K562 (cell line): ENCODE measurements around the gene PA2G4. TPM values are rescaled to one million over a fixed set of nuclear protein-coding genes. Genes with fewer than 3 reads are reported as not detected.

ENCODE experiments used
- BMI1 ChIP-seq: fragments of 150-350 bp; IDR thresholded peaks from 2 replicates; pipeline ENCODE4 v1.6.1; 2014; ENCODE audit warnings: low read length
- CBFB ChIP-seq: sonication (generic); formaldehyde crosslinking; IDR thresholded peaks from 2 replicates; pipeline ENCODE4 v1.4.0; 2020; ENCODE audit warnings: mild to moderate bottlenecking, missing genetic modification reagents
- CCNT2 ChIP-seq: IDR thresholded peaks from 2 replicates; pipeline ENCODE4 v1.6.1; 2011; ENCODE audit warnings: borderline replicate concordance, low read depth, mild to moderate bottlenecking, moderate library complexity, mixed read lengths, low read length; ENCODE audit not compliant: insufficient read length; ENCODE audit errors: extremely low read depth
- CHAMP1 ChIP-seq: fragments of 450-650 bp; IDR thresholded peaks from 2 replicates; pipeline ENCODE4 v1.6.1; 2016; ENCODE audit warnings: mild to moderate bottlenecking
- CXXC5 ChIP-seq: fragments of 250-450 bp; sonication (Bioruptor Pico); IDR thresholded peaks from 2 replicates; pipeline ENCODE4 v1.8.0; 2022; ENCODE audit warnings: inconsistent platforms, mild to moderate bottlenecking, moderate library complexity
- ESRRA ChIP-seq: fragments of 450-650 bp; IDR thresholded peaks from 2 replicates; pipeline ENCODE4 v1.6.1; 2014; ENCODE audit warnings: low read depth, mild to moderate bottlenecking, moderate library complexity, borderline replicate concordance
- IRF2 ChIP-seq: sonication (generic); formaldehyde crosslinking; IDR thresholded peaks from 2 replicates; pipeline ENCODE4 v1.8.1; 2022; ENCODE audit warnings: mild to moderate bottlenecking, missing genetic modification reagents
- LARP7 ChIP-seq: fragments of 450-650 bp; IDR thresholded peaks from 2 replicates; pipeline ENCODE4 v1.6.1; 2016
- NFYB ChIP-seq: IDR thresholded peaks from 2 replicates; pipeline ENCODE4 v1.6.1; 2011; ENCODE audit warnings: mild to moderate bottlenecking, moderate library complexity; ENCODE audit not compliant: insufficient read length; ENCODE audit errors: extremely low read depth
- PHF20 ChIP-seq: fragments of 450-650 bp; IDR thresholded peaks from 2 replicates; pipeline ENCODE4 v1.6.1; 2018; ENCODE audit not compliant: partially characterized antibody
- POLR3A ChIP-seq: IDR thresholded peaks from 2 replicates; pipeline ENCODE4 v1.6.1; 2011; ENCODE audit warnings: borderline replicate concordance, mild to moderate bottlenecking, moderate library complexity; ENCODE audit not compliant: insufficient read length, insufficient read depth; ENCODE audit errors: extremely low read depth
- POLR3G ChIP-seq: IDR thresholded peaks from 2 replicates; pipeline ENCODE4 v1.6.1; 2011; ENCODE audit not compliant: insufficient read length, insufficient replicate concordance; ENCODE audit errors: extremely low read depth
- PPARD ChIP-seq: fragments of 250-450 bp; sonication (Bioruptor Pico); IDR thresholded peaks from 2 replicates; pipeline ENCODE4 v1.8.0; 2022; ENCODE audit warnings: inconsistent platforms, mild to moderate bottlenecking, moderate library complexity
- PRPF4 ChIP-seq: fragments of 200-400 bp; formaldehyde crosslinking; IDR thresholded peaks from one replicate; pipeline ENCODE4 v1.6.1; 2017; ENCODE audit warnings: low read length, low read depth, mild to moderate bottlenecking; ENCODE audit not compliant: insufficient read depth, poor library complexity, severe bottlenecking
- PYGO2 ChIP-seq: fragments of 450-650 bp; IDR thresholded peaks from 2 replicates; pipeline ENCODE4 v1.6.1; 2016; ENCODE audit warnings: mild to moderate bottlenecking, missing genetic modification characterization, moderate library complexity, missing compliant biosample characterization
- RBM39 ChIP-seq: fragments of 200-400 bp; formaldehyde crosslinking; optimal IDR thresholded peaks from 2 replicates; pipeline ENCODE3; 2018; ENCODE audit warnings: low read depth, low read length
- SMAD3 ChIP-seq: fragments of 450-650 bp; formaldehyde crosslinking; conservative IDR thresholded peaks from 2 replicates; pipeline ENCODE4 v1.4.0; 2020; ENCODE audit warnings: mild to moderate bottlenecking
- SMARCC2 ChIP-seq: fragments of 450-650 bp; IDR thresholded peaks from 2 replicates; pipeline ENCODE4 v1.6.1; 2017; ENCODE audit warnings: antibody characterized with exemption, moderate library complexity, mild to moderate bottlenecking, low read depth
- SP1 ChIP-seq: sonication (generic); formaldehyde crosslinking; IDR thresholded peaks from 2 replicates; pipeline ENCODE4 v1.8.1; 2022; ENCODE audit warnings: mild to moderate bottlenecking, missing genetic modification reagents
- TCF7L2 ChIP-seq: fragments of 150-350 bp; IDR thresholded peaks from 2 replicates; pipeline ENCODE4 v1.6.1; 2016; ENCODE audit warnings: low read depth, mild to moderate bottlenecking, low read length, moderate library complexity
- ZFP91 ChIP-seq: sonication (generic); formaldehyde crosslinking; IDR thresholded peaks from 2 replicates; pipeline ENCODE4 v1.8.0; 2022; ENCODE audit warnings: mild to moderate bottlenecking, missing genetic modification reagents
- ZNF134 ChIP-seq: fragments of 250-450 bp; sonication (Bioruptor Pico); conservative IDR thresholded peaks from 2 replicates; pipeline ENCODE4 v1.4.0; 2020
- ZNF57 ChIP-seq: fragments of 450-650 bp; formaldehyde crosslinking; IDR thresholded peaks from 2 replicates; pipeline ENCODE4 v1.4.0; 2020; ENCODE audit warnings: mild to moderate bottlenecking, moderate library complexity
- ZNF655 ChIP-seq: fragments of 250-450 bp; sonication (Bioruptor Pico); IDR thresholded peaks from 2 replicates; pipeline ENCODE4 v1.5.0; 2021
- polyA plus RNA-seq, 8 experiments: library from polyadenylated mRNA; depleted of rRNA in 4 of 8; stranded (reverse) in 5 of 8; unstranded in 3 of 8; fragments of >200 nt; fragmentation: Nextera tagmentation in 2 of 8; fragmentation: Illumina TruSeq in 1 of 8; extraction: Ambion mirVana in 2 of 8; extraction: Trizol in 1 of 8; gene quantifications; 2 replicates each; pipeline versions ENCODE4 v1.2.1 to v1.2.3, GENCODE V29; 2011 to 2014; ENCODE audit warnings: inconsistent platforms in 1 of 8, missing spikeins in 1 of 8
- total RNA-seq, 7 experiments: library from RNA; depleted of rRNA in 6 of 7; stranded (reverse); fragments of >200 nt in 6 of 7; fragmentation: Illumina TruSeq in 2 of 7; extraction: Trizol in 2 of 7; gene quantifications; 2 replicates each; pipeline versions ENCODE4 v1.2.1 to v1.2.3, GENCODE V29; 2011 to 2021; ENCODE audit warnings: low replicate concordance in 1 of 7

PA2G4 gene
- total and polyA plus RNA-seq, 9 of the 15 experiments (the other 6 are each of a cell fraction or from before 2014, with no cell fraction given) = 230 to 925 (median 638) TPM

GRCh38 chr12:56116267-56117081 lies 12.1 kb downstream of the PA2G4 start, which contains the start of gene RPL41 (continued):
- TF ChIP-seq ZNF134 (CRISPR knock-in tag) = no peak
- TF ChIP-seq PPARD (CRISPR knock-in tag) = no peak
- no peak for TF ChIP-seq NFYB
- TF ChIP-seq POLR3G = no peak
- TF ChIP-seq CXXC5 (CRISPR knock-in tag) = peak; percentile 70
- no peak for TF ChIP-seq CBFB (CRISPR knock-in tag)
- no peak for TF ChIP-seq PYGO2 (tag)
- TF ChIP-seq ZNF57 = no peak
- peak; percentile 94 for TF ChIP-seq SP1
- no peak for TF ChIP-seq IRF2 (CRISPR knock-in tag)
- TF ChIP-seq PHF20 = peak; percentile 89
- 0 out of 2 replicates have a peak, but pooled peaks have one; percentile 50 for TF ChIP-seq ESRRA
- TF ChIP-seq ZNF655 = no peak
- TF ChIP-seq TCF7L2 = no peak
- no peak; the same call in 1 of the 2 replicates for TF ChIP-seq LARP7
- TF ChIP-seq POLR3A = no peak
- no peak for TF ChIP-seq BMI1
- TF ChIP-seq PRPF4 = no peak
- TF ChIP-seq ZFP91 (CRISPR knock-in tag) = no peak
- no peak for TF ChIP-seq CCNT2
- TF ChIP-seq RBM39 = peak; percentile 92
- 0 out of 2 replicates have a peak, but pooled peaks have one; percentile 7 for TF ChIP-seq SMAD3 (CRISPR knock-in tag)
- no peak for TF ChIP-seq SMARCC2
- TF ChIP-seq CHAMP1 = peak; percentile 89
